Body of pancreas (tissue), 4 donors: ENCODE measurements around the gene PRSS53. TPM values are rescaled to one million over a fixed set of nuclear protein-coding genes. Genes with fewer than 3 reads are reported as not detected.
A peak's percentile ranks its signal among the peaks of the same experiment; 100 is the strongest.

Experiments
- ATAC-seq: fragments of 150-250 bp; one replicate; pipeline ENCODE4 v1.9.1; 2016
- DNase-seq, 4 donors: peaks; one replicate each; pipeline ENCODE4 v3.0.0-alpha.2; 2019
- H3K27ac ChIP-seq, 4 donors: fragments of 200-600 bp; sonication (generic); 1 replicate in 3 of 4; 2 replicates in 1 of 4; pipeline versions ENCODE4 v1.5.1 to v1.6.1; 2016 to 2019; ENCODE audit warnings: mild to moderate bottlenecking in 1 of 4, mixed read lengths in 1 of 4, moderate library complexity in 1 of 4
- H3K27me3 ChIP-seq, 2 donors: fragments of 200-600 bp; sonication (generic); one replicate each; pipeline ENCODE4 v1.6.0; 2016; ENCODE audit warnings: mild to moderate bottlenecking in 1 of 2
- H3K36me3 ChIP-seq, 2 donors: fragments of 200-600 bp; sonication (generic); replicated peaks in 1 of 2; 2 replicates each; pipeline ENCODE4 v1.5.1; 2016; ENCODE audit warnings: low read depth in 2 of 2; ENCODE audit not compliant: insufficient read depth in 1 of 2
- H3K4me1 ChIP-seq: fragments of 200-600 bp; sonication (generic); one replicate; pipeline ENCODE4 v1.6.0; 2016
- H3K4me3 ChIP-seq, 2 donors: fragments of 200-600 bp; sonication (generic); 1 replicate in 1 of 2; 2 replicates in 1 of 2; pipeline ENCODE4 v1.5.1; 2016 to 2019
- H3K9me3 ChIP-seq, 3 donors: fragments of 200-600 bp; sonication (generic); 1 replicate in 2 of 3; 2 replicates in 1 of 3; pipeline ENCODE4 v1.5.1; 2016
- POLR2A ChIP-seq, 3 donors: fragments of 450-650 bp; IDR thresholded peaks; one replicate each; pipeline ENCODE4 v1.6.1; 2016; ENCODE audit warnings: antibody characterized with exemption in 3 of 3, mild to moderate bottlenecking in 2 of 3
- WGBS, 2 donors: methylation state at CpG; one replicate each; pipeline ENCODE4 v1.1.5; 2017; 5-methylcytosine and 5-hydroxymethylcytosine counted together
- intact Hi-C: fragments of 100-400 bp; cut with DNase I; formaldehyde crosslinking; loops from one replicate; pipeline ENCODE4 v1.15.1; 2023
- total RNA-seq, 2 donors: library from RNA; depleted of rRNA; stranded (reverse); fragments of >200 nt; gene quantifications; one replicate each; pipeline ENCODE4 v1.1.0, GENCODE V29; 2016
- TF ChIP-seq, protein P1 (sequence below), 7 experiments: fragments of 450-650 bp in 4 of 7; fragments of 200-600 bp in 3 of 7; sonication (generic) in 3 of 7; IDR thresholded peaks; one replicate each; pipeline ENCODE4 v1.5.1; 2016 to 2019; ENCODE audit warnings: antibody characterized with exemption in 7 of 7

Gene PRSS53
- total RNA-seq, 2 donors from 2014 or later, result 3.0 to 6.0 TPM

DNA sequence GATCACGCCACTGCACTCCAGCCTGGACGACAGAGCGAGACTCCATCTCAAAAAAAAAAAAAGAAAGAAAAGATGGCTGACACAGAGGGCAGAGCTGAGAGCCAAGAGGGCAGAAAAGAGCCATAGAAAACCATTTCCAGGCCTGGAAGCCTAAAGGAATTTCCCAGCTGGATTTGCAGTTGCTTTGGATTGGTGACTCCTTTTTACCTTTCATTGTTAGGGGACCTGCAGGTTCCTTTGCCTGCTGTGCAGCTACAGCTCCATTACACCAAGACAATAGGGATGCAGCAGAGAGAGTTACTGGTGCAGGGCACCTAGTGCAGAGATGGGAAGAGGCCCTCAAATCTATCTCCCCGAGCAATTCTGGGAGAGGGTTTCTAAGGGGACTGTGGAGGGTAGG is 33.1 kb downstream of the PRSS53 start:
- TF ChIP-seq, protein P1, sequence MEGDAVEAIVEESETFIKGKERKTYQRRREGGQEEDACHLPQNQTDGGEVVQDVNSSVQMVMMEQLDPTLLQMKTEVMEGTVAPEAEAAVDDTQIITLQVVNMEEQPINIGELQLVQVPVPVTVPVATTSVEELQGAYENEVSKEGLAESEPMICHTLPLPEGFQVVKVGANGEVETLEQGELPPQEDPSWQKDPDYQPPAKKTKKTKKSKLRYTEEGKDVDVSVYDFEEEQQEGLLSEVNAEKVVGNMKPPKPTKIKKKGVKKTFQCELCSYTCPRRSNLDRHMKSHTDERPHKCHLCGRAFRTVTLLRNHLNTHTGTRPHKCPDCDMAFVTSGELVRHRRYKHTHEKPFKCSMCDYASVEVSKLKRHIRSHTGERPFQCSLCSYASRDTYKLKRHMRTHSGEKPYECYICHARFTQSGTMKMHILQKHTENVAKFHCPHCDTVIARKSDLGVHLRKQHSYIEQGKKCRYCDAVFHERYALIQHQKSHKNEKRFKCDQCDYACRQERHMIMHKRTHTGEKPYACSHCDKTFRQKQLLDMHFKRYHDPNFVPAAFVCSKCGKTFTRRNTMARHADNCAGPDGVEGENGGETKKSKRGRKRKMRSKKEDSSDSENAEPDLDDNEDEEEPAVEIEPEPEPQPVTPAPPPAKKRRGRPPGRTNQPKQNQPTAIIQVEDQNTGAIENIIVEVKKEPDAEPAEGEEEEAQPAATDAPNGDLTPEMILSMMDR (IDR thresholded peaks at IDR 0.05), result no peak
- no peak for TF ChIP-seq POLR2A (IDR thresholded peaks at IDR 0.05)
- H3K4me1 ChIP-seq, result no peaks in the 10 kb centered on the region
- no peak for ATAC-seq
- DNase-seq, result no peak
- H3K27me3 ChIP-seq, result no peaks in the 10 kb centered on the region
- peaks cover 0 to 1% of the 10 kb centered on the region in 2 donors for H3K36me3 ChIP-seq
- H3K4me3 ChIP-seq, result no peak overlapping the region
- H3K27ac ChIP-seq, result no peak overlapping the region
- intact Hi-C loops, result no loop called here
- WGBS, 2 donors, result 80 to 88% methylated on average over 4 of the region's 4 CpGs
- H3K9me3 ChIP-seq, result no peaks in the 10 kb centered on the region

DNA sequence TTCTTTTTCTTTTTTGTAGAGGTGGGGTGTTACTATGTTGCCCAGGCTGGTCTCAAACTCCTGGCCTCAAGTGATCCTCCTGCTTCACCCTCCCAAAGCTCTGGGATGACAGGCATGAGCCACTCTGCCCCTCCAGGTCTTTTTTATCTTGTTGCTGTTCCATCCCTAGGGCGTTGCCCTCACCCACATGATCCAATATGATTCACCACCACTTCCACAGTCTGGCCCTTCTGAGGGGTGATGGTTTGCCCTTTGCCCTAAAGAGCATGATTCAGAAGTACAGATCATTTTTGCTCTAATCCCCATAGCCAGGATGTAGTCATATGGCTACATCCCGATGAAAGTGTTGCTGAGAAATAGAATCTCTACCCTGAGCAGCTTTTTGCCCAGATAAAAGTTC is 36.6 kb downstream of the PRSS53 start:
- H3K4me3 ChIP-seq, result no peak overlapping the region
- H3K36me3 ChIP-seq, result no peaks in the 10 kb centered on the region
- no peaks in the 10 kb centered on the region for H3K9me3 ChIP-seq
- no peak overlapping the region for H3K27ac ChIP-seq
- DNase-seq, result peak in 1 of 4 donors; percentile 30
- ATAC-seq, result peak; percentile 48
- TF ChIP-seq, protein P1 (IDR thresholded peaks at IDR 0.05), result no peak
- no peak for TF ChIP-seq POLR2A (IDR thresholded peaks at IDR 0.05)
- H3K4me1 ChIP-seq, result no peaks in the 10 kb centered on the region
- WGBS, 2 donors, result 62 to 63% methylated on average over 2 of the region's 2 CpGs
- intact Hi-C loops, result no loop called here
- no peaks in the 10 kb centered on the region for H3K27me3 ChIP-seq

DNA sequence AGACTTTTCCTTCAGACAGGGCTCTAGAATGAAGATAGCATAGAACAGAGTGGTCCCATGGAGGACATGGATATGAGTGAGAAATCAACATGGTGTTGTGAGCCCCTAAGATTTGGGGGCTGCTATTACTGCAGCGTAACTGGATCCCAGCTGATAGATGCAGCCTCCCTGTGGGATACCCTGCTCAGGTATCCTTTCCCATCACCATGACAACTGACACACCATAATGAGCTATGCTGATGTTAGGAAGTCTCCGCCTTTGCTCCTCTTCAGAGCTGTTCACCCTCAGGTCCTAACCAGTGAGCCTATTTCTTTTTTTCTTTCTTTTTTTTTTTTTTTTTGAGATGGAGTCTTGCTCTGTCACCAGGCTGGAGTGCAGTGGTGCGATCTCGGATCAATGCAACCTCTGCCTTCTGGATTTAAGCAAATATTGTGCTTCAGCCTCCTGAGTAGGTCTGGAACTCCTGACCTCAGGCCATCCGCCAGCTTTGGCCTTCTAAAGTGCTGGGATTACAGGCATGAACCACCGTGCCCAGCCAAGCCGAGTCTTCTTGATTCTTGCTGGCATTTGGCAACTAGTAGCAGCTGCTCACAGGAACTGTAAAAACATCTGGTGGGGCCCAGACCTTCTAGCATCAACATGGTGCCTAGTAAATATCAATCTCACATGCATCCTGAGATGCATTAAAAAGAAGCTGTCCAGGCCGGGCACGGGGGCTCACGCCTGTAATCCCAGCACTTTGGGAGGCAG is 38.3 kb downstream of the PRSS53 start:
- H3K27ac ChIP-seq, result no peak overlapping the region
- no peaks in the 10 kb centered on the region for H3K9me3 ChIP-seq
- WGBS, 2 donors, result 77 to 88% methylated on average over 8 to 10 of the region's 10 CpGs
- H3K27me3 ChIP-seq, result no peaks in the 10 kb centered on the region
- no peak for ATAC-seq
- intact Hi-C loops, result no loop called here
- H3K36me3 ChIP-seq, result no peaks in the 10 kb centered on the region
- no peak overlapping the region for H3K4me3 ChIP-seq
- no peak for TF ChIP-seq POLR2A (IDR thresholded peaks at IDR 0.05)
- TF ChIP-seq, protein P1 (IDR thresholded peaks at IDR 0.05), result no peak
- DNase-seq, result no peak
- no peaks in the 10 kb centered on the region for H3K4me1 ChIP-seq

DNA sequence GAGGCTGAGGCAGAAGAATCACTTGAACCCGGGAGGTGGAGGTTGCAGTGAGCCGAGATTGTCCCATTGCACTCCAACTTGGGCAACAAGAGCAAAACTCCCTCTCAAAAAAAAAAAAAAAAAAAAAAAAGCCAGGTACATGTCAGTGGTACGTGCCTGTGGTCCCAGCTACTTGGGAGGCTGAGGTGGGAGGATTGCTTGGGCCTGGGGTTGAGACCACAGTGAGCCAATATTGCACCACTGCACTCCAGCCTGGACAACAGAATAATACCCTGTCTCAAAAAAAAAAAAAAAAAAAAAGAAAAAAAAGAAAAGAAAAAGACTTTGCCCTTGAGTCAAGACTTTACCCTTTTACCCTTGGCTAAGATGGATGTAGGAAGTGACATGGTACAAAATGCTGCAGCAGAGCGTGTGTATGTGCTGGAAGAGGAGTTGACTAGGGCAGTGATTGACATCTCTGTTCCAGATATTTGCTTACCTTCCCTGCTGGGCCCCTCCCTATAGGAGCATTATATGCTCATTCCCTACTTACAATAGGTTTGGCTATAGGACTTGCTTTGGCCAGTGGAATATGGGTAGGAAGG is 44.8 kb downstream of the PRSS53 start:
- Histone ChIP-seq H3K4me1 (peaks cover 9% of the 10 kb centered on the region), H3K36me3 (peaks cover 6 to 8% of the 10 kb centered on the region in 2 donors), H3K9me3 (no peaks in the 10 kb centered on the region), H3K27me3 (no peaks in the 10 kb centered on the region), H3K27ac (no peak overlapping the region), H3K4me3 (no peak overlapping the region)
- intact Hi-C loops, result no loop called here
- TF ChIP-seq, protein P1 (IDR thresholded peaks at IDR 0.05), result no peak
- no peak for TF ChIP-seq POLR2A (IDR thresholded peaks at IDR 0.05)
- DNase-seq, result no peak
- no peak for ATAC-seq
- WGBS, 2 donors, result 75 to 83% methylated on average over 2 to 4 of the region's 4 CpGs
